ENCODE measurements around the gene ANK2.

Gene ANK2

DNA sequence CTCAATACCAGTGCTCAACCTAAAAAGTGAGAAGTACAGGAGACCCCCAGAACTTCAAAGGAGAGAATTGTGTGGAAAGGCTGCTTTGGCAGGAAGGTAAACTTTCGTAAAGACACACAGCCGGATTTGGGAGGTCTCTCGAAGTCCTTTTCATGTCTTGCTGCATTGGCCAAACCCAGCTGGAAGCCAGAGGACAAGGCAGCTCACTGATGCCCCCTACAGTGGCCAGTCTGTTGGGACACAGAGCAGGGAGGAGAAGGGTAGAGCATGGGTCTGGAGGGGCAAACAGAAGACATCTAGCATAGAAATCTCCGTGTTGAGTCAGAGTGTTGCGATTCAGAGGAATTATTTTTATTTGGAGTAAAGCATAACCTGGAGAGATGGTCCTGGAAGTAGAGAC lies 198.9 kb downstream of the ANK2 start:
- Mint-ChIP-seq H3K27me3 (ENCODE audit: low read depth) (no peaks in the 10 kb centered on the region), H3K4me1 (no peaks in the 10 kb centered on the region), H3K9me3 (no peaks in the 10 kb centered on the region), H3K4me3 (no peak overlapping the region), H3K27ac (no peak overlapping the region), H3K36me3 (ENCODE audit: low read depth) (no peaks in the 10 kb centered on the region)
- no peak for TF ChIP-seq CTCF (IDR thresholded peaks at IDR 0.05; ENCODE audit: unreplicated experiment in 3 of 3)

GRCh38 chr4:113255628-113256027 lies 206.2 kb downstream of the ANK2 start:
- Mint-ChIP-seq H3K27ac (no peak overlapping the region), H3K4me3 (no peak overlapping the region)

DNA sequence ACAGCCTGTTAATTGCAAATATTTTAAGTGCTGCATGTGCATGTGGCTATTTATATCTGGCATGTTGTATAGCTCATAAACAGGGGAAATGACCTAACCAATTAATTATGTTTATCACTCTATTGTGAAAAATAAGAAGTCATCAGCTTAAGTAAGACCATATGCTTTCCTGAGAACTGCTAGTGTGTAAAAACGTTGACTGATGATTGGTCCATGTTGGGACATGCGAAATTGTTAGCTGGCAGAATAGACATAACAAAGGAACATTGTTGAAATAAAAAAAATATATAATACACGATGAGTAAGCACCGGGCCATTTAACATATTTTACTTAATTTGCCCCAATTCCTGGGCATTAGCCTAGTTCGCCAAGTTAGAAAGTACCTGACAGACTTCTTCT lies 207.5 kb downstream of the ANK2 start:
- no peak for TF ChIP-seq CTCF (IDR thresholded peaks at IDR 0.05; ENCODE audit: unreplicated experiment in 3 of 3)

More at GRCh38 chr4:113255628-113256027, 206.2 kb downstream of the ANK2 start:
- H3K4me1 Mint-ChIP-seq = no peaks in the 10 kb centered on the region
- no peak for TF ChIP-seq CTCF (IDR thresholded peaks at IDR 0.05; ENCODE audit: unreplicated experiment in 3 of 3)
- peaks cover 6% of the 10 kb centered on the region for H3K36me3 Mint-ChIP-seq (ENCODE audit: low read depth)
- no peaks in the 10 kb centered on the region for H3K27me3 Mint-ChIP-seq (ENCODE audit: low read depth)
- H3K9me3 Mint-ChIP-seq = no peaks in the 10 kb centered on the region

GRCh38 chr4:113260688-113261087 lies 211.2 kb downstream of the ANK2 start:
- Mint-ChIP-seq H3K9me3 (no peaks in the 10 kb centered on the region), H3K27ac (no peak overlapping the region), H3K36me3 (ENCODE audit: low read depth) (peaks cover 6% of the 10 kb centered on the region), H3K27me3 (ENCODE audit: low read depth) (no peaks in the 10 kb centered on the region), H3K4me3 (no peak overlapping the region), H3K4me1 (no peaks in the 10 kb centered on the region)
- no peak for TF ChIP-seq CTCF (IDR thresholded peaks at IDR 0.05; ENCODE audit: unreplicated experiment in 3 of 3)

More for the DNA sequence above, 207.5 kb downstream of the ANK2 start:
- Mint-ChIP-seq H3K9me3 (no peaks in the 10 kb centered on the region), H3K4me1 (no peaks in the 10 kb centered on the region), H3K36me3 (ENCODE audit: low read depth) (peaks cover 6% of the 10 kb centered on the region), H3K4me3 (no peak overlapping the region), H3K27ac (no peak overlapping the region), H3K27me3 (ENCODE audit: low read depth) (no peaks in the 10 kb centered on the region)

- H3K4me1 Mint-ChIP-seq = no peaks in the 10 kb centered on the region
- peaks cover 12% of the 10 kb centered on the region for H3K9me3 Mint-ChIP-seq
- H3K27ac Mint-ChIP-seq = no peak overlapping the region
- H3K4me3 Mint-ChIP-seq = no peak overlapping the region
- TF ChIP-seq CTCF (IDR thresholded peaks at IDR 0.05; ENCODE audit: unreplicated experiment in 3 of 3) = no peak
- no peaks in the 10 kb centered on the region for H3K27me3 Mint-ChIP-seq (ENCODE audit: low read depth)
- H3K36me3 Mint-ChIP-seq (ENCODE audit: low read depth) = peaks cover 19% of the 10 kb centered on the region
Observed at GRCh38 chr4:113263274-113263673, 213.8 kb downstream of the ANK2 start.

DNA sequence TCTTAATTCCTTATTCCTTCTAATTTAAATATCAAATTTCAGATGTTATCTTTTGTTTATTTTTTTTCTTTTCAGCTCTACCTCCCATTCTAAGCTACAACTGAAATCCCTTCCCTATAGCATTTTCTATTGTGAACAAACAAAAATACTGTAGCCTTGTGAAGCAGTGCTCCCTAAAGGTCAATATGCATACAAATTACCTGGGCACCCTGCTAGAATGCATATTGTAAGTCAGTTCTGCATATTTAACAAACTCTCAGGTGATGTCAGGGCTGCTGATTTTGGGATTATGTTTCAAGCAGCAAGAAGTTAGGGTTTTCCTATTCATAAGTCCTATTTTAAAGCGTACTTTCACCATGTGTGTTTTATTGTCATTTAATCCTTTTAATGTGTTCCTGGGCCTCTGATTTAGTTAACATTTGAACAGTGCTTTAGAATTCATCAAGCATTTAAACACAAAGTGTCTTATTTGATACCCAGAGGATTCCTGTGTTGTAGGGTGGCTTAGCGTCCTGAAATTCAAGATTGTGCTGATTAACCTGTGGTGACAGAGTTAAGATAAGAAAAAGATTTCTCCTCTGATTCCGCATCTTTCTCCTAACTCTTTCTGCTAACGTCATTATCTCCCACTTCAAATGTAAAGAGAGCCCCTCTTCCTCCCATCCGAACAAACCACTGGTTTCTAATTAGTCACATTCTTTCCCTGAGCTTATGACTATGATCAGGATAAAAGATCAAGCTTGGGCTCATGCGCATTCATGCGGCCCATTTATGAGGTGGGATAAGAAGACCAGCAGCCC lies 221.3 kb downstream of the ANK2 start:
- Mint-ChIP-seq H3K4me3 (no peak overlapping the region), H3K27ac (peak overlapping the region in 2 of 3 experiments; percentile 1 to 97), H3K4me1 (peaks cover 15% of the 10 kb centered on the region), H3K36me3 (ENCODE audit: low read depth) (peaks cover 22% of the 10 kb centered on the region), H3K27me3 (ENCODE audit: low read depth) (no peaks in the 10 kb centered on the region), H3K9me3 (peaks cover 12% of the 10 kb centered on the region)
- no peak for TF ChIP-seq CTCF (IDR thresholded peaks at IDR 0.05; ENCODE audit: unreplicated experiment in 3 of 3)
